Right lobe of liver (tissue), 4 donors: ENCODE results near the gene PDSS2.

Experiments used
- POLR2A ChIP-seq: fragments of 450-650 bp; IDR thresholded peaks from one replicate; pipeline ENCODE4 v1.6.1; 2017; ENCODE audit warnings: antibody characterized with exemption, mild to moderate bottlenecking
- TF ChIP-seq, protein P1 (sequence below), 4 donors: fragments of 200-600 bp in 3 of 4; fragments of 450-650 bp in 1 of 4; IDR thresholded peaks; one replicate each; pipeline versions ENCODE4 v1.5.1 to v1.8.0; 2016 to 2022; ENCODE audit warnings: antibody characterized with exemption in 4 of 4, mild to moderate bottlenecking in 2 of 4
- donor health status: DM: no; HTN: no; CAD: no.
- donor health status: DM: no; HTN: no; CAD: no.
- donor health status: DM: no; HTN: yes; CAD: no.

DNA sequence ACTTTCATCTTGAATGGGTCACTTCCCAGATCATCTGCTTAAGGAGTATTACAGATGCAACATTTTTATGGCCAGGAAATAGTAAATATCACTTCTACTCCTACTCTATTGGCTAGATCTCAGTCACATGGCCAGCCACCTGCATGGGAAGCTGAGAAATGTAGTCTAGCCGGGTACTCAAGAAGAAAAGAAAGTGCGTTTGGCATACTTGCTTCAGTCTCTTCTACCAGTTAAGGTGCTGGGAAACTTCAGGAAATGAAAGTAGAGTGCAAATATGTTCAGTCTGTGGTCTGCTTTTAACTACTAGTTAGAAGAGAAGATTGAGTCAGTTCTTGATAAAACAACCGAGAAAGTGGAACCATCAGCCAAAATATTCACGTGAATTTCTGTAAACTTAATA is 129.2 kb downstream of the PDSS2 start:
- TF ChIP-seq, protein P1, sequence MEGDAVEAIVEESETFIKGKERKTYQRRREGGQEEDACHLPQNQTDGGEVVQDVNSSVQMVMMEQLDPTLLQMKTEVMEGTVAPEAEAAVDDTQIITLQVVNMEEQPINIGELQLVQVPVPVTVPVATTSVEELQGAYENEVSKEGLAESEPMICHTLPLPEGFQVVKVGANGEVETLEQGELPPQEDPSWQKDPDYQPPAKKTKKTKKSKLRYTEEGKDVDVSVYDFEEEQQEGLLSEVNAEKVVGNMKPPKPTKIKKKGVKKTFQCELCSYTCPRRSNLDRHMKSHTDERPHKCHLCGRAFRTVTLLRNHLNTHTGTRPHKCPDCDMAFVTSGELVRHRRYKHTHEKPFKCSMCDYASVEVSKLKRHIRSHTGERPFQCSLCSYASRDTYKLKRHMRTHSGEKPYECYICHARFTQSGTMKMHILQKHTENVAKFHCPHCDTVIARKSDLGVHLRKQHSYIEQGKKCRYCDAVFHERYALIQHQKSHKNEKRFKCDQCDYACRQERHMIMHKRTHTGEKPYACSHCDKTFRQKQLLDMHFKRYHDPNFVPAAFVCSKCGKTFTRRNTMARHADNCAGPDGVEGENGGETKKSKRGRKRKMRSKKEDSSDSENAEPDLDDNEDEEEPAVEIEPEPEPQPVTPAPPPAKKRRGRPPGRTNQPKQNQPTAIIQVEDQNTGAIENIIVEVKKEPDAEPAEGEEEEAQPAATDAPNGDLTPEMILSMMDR (IDR thresholded peaks at IDR 0.05): no peak
- no peak for TF ChIP-seq POLR2A
